Left kidney (tissue), 2 donors: ENCODE data around the gene EGR2. TPM values are rescaled to one million over a fixed set of nuclear protein-coding genes. Genes with fewer than 3 reads are reported as not detected.
"Not testable (repeated sequence)": the region's sequence is repeated elsewhere in the genome, so short reads cannot be mapped to it uniquely, and the experiment has no call there.

Experiments used
- DNase-seq: peaks from one replicate; pipeline ENCODE4 v3.0.0-alpha.2; 2013
- polyA plus RNA-seq: library from polyadenylated mRNA; unstranded; fragments of 120-200 nt; gene quantifications from one replicate; pipeline ENCODE4 v1.2.1, GENCODE V29; 2013; ENCODE audit not compliant: insufficient read length

The EGR2 gene
- polyA plus RNA-seq, 1 donor = 4.7 TPM

DNA sequence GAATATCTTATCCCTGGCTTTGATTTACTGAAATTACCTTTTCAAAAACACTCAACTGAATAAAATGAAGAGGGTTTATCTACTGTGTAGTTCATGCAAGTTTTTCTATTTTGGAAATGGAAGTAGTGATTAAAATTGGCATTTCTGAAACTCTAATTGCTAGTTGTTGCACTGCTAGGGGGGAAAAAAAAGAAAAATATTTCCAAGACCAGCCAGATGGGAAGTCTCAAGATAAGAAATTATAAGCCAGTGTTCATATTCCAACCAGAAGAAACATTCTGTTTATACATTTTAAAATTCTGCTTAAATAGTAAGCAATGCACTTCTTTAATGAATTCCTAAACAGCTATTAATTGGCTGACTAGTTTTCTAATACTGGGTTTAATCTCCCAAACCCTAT is 21.1 kb downstream of the EGR2 start:
- no peak for DNase-seq

DNA sequence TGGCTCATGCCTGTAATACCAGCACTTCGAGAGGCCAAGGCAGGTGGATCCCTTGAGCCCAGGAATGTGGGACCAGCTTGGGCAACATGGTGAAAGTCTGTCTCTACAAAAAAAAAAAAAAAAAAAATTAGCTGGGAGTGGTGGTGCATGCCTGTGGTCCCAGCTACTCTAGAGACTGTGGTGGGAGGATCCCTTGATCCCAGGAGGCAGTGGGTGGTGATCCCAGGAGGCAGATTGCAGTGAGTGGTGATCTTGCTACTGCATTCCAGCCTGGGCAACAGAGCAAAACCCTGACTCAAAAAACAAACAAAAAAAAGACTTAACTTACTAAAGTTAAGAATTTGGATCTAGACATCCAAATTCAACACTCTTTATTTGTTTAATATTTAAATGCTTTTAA is 21.9 kb downstream of the EGR2 start:
- no peak for DNase-seq

DNA sequence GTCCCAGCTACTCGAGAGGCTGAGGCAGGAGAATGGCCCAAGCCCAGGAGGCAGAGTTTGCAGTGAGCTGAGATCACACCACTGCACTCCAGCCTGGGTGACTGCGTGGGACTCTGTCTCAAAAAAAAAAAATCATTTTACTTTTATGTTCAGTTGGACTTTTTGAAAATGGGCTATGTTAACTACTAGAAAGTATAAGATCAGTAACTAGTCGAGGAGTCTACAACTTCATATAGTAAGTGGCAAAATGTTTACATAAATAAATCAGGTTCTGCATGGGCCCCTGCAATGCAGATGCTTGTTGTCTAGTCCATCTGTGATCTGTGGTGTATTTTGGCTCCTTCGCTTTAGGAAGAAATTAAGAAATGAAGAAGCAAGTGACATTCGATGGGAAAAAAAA is 23.9 kb downstream of the EGR2 start:
- no peak for DNase-seq

DNA sequence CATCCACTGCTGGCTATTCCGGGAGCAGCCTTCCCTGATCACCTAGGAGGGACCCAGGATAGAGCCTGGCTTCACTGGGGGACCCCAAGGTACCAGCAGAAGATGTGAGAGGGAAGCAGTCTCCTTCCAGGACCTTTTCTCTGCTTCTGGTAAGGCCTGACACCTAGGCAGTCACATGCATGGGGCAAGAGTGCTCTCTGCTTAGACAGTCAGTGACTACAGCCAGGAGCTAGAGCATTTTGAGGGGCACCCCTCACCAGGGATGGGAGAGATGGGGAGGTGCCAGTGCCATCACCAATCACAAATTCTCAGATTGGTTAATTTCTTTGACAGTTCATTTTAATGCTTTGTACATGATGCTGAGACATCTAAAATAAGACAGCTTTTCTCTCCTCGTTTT is 25.6 kb downstream of the EGR2 start:
- no peak for DNase-seq

DNA sequence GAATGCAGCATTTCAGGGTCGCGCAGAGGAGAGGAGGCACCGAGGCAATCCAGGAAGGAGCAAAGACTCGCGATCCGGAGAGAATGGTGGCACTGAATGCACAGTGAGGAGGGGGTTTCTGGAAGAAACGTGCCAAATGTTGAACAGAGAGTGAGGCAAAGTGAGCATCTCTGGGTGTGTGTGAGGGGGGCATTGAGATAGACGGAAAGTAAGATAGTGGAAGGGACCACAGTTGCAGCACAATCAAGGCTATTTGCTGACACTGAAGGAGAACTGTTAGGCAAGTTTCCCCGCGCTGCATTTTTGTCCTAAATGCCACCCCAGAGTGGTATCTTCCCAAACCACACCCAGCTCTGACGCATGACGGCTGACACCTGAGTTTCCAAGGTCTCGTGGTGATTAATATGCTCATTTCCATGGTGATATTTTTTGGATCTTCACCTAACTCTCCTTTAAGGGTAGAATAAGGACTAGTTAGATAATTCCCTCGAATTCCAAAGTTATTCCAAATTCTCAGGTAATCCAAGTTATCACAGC is 26.1 kb downstream of the EGR2 start:
- no peak for DNase-seq

DNA sequence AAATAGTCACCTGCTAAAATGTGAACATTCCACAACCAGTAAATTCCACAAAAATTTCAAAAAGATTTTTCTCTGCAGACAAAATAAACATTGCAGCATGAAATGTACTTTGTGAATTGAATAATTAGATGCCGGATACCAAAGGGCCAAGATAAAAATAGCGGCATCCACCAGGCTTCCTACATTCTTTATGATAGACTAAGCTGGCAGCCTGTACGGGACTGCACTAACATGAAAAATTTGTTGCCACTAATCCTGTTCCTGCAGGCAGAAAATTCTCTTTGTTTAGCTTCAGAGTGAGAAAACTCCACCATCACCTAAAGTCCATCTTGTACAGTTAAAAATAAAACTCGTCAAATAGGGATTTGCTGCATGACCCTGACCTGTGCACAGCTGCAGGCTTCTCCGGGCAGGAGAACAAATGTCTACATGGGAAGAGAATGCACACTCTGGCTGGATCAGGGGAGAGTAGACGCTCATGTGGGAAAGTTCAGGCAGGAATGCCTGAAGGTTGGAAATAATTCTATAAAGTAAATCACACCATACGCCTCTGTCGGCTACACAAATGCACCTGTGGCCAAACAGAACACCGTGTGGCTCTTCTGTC is 27.2 kb downstream of the EGR2 start:
- no peak for DNase-seq

DNA sequence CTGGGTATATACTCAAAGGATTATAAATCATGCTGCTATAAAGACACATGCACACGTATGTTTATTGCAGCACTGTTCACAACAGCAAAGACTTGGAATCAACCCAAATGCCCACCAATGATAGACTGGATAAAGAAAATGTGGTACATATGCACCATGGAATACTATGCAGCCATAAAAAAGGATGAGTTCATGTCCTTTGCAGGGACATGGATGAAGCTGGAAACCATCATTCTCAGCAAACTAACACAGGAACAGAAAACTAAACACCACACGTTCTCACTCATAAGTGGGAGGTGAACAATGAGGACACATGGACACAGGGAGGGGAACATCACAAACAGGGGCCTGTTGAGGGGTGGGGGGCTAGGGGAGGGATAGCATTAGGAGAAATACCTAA is 27.9 kb downstream of the EGR2 start:
- DNase-seq = not testable (repeated sequence)

DNA sequence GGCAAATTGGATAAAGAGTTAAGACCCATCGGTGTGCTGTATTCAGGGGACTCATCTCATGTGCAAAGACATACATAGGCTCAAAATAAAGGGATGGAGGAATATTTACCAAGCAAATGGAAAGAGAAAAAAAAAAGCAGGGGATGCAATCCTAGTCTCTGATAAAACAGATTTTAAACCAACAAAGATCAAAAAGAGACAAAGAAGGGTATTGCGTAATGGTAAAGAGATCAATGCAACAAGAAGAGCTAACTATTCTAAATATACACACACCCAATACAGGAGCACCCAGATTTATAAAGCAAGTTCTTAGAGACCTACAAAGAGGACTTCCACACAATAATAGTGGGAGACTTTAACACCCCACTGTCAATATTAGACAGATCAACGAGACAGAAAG is 31.6 kb downstream of the EGR2 start:
- not testable (repeated sequence) for DNase-seq

DNA sequence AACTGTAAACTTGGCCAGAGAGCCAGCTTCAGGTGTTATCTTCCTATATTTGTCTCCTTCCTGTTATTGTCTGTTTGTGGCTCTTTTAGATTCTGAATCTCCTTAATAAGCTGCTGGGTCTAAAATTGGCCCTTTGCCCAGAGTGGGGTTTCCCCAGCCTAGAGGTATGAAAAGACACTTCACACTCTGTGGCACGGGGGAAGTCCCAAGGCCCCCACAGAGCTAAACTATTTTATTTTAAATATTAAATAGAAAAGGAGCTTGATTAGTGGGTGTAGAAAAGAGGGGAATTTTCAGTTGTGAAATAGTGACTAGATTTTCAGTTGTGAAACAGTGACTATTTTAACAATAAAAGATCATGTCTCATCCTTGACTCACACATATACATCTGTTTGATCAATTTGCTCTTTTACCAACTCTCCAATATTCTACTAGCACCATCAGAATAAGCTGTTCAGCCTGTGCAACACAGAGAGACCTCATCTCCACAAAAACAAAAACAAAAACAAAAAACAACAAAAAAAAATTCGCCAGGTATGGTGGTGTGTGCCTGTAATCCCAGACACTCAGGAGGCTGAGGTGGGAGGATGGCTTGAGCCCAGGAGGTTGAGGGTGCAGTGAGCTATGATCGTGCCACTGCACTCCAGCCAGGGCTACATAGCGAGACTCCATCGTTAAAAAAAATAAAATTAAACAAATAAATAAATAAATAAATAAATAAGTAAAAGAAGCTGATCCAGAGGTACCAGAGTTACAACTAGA is 36.5 kb downstream of the EGR2 start:
- no peak for DNase-seq

DNA sequence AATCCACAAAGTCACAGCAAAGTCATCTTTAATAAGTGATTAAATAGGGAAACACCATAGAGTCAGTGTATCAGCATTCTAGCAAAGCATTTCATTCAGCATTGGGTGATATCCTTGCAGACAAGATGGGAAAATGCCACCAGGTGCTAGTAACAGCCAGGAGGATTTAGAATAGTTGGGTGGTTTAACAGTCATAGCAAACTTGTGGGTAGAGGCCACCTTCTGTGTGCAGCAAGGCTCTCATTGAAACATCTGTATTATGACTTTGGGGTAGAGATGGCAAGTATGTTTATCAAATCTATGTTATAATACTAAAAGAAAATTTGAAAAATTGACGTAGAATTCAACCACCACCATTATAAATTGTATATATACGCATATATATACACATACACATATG is 38.0 kb downstream of the EGR2 start:
- no peak for DNase-seq

DNA sequence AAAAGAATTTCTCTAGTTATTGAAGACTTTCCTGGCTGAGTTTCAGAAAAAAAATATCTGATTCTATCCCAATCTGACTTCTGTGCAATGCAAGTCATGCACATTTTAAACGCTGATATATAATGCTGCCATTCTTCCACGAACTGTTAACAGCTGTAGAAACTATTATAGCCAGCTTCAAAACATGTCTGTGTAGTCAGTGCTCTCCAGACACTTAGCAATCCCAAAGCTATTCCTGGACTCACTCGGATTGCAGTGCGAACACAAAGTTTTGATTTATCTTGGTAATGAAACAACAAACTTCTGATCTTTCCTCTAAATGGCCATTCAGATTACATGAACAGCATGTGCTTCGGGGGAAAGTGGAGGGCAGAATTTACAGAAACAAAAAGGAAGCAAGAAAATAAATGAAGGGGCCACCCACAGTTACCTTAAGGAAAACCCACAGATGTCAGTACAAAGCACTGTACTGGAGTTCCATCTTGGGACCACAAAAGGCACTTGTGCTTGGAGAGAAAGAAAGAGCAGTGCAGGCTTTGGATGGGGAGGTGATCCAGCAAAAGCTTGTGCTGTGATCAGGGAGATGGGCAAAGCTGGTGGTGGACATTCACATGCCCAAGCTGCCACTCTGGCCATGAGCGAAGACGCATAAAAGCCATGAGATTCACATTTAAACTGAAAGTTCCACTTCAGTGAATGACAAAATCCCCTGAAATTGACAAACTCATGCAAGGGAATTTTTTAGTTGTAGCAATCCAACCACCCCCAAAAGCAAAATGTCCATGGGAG is 43.8 kb downstream of the EGR2 start:
- DNase-seq = no peak

DNA sequence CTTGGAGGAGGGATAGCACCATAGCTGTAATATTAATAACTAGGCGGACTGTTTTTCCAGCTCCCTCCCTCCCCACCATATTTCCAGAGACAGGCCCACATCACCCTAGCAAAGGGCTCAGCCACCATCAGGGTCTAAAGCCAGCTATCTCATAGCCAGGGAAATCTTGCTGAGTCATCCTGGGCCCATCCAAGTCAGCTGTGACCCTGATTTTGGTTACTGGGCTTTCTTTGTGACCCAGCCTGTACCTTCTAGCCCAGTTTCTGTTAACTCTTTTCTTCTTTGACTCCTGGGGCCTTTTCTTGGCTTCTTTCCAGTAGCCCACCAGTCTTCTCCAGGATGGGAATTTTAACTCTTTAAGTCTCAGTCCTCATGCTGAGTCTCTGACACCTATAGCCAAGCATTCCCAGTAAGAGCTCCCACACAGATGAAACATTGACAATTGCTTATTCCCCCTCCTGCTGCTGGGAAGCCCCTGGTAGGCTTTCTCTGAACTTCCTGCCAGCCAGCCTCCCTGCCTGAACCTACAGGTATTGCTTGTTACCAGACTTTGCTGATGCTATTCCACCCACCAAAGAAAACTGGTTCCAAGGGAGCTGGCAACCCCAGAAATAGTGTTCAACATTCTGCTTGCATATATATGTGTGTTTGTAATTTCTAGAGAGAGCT is 46.5 kb downstream of the EGR2 start:
- DNase-seq = no peak

DNA sequence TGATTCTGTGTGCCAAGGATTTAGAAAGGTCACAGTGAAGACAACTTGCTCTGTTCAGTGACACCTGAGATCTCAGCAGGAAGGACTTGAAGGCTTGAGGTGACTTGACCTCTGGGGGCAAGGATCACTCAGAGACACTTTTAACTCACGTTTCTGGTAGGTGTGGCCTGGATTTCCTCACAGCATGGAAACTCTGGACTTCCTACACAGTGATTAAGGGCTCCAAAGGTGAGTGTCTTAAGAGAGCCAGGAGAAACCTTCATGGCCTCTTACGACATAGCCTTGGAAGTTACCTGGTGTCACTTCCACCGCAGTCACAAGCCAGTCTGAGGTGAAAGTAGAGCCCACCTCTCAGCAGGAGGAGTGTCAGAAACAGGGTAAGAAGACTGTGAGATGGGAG is 49.8 kb downstream of the EGR2 start:
- no peak for DNase-seq

DNA sequence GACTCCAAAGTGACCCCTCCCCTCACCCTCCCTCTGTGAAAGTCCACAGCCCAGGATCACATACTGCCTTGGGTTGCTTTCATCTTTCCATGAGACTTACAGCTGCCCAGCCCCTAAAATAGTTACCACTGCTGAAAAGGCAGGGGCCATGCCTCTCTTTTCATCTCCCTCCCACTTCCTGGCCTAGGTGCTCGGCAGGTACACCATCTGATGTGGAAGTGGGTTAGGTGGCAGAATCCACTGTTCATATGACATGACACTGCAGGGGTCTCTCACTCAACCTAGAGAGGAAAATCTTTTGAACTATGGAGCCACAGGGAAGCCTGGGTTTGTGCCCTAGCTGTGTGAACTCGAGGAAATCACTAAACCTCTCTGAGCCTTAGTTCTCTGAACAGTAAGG is 50.4 kb downstream of the EGR2 start:
- DNase-seq = no peak

DNA sequence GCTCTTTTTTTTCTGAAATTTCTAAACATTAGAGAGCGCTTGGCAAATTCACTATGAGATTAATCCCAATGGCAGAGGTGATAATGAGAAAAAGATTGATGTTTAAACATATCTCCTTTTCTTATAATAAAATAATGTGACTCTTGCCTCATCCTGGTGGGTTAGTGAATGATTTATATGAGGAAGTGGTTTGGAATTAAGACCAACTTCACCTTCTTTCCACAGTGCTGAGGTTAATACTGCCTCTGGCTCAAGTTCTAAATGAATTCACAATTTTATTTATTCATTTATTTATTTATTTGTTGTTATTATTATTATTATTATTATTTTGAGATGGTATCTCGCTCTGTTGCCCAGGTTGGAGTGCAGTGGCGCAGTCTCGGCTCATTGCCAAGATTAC is 52.2 kb downstream of the EGR2 start:
- no peak for DNase-seq

DNA sequence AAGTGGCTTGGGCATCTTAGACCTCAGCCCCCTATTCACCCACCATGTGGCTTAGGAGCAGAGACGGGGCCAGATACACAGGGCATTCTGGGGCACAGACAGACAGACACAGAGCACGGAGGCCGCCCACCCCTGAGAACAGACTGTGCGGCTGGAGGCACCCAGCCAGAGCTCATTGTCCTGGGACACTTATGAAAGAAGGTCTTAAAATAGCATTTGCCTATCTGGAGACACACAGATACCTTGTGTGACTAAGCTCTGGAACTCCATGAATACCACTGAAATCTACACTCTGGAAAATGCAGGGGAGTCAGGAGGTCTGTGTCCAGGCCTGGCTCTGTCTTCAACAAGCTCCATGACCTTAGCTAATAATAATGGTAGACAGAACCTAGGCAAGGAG is 53.0 kb downstream of the EGR2 start:
- no peak for DNase-seq

Other genes starting within 250 kb of the EGR2 start
- gene ADO, start 11.6 kb downstream of the EGR2 start, polyA plus RNA-seq = 31.6 TPM